NCI-H1092 treated with DMSO at 0.1 percent for 48 hours (cell line): Measurements from ENCODE around the gene NTRK2.

Source experiments
- DNase-seq: peaks from one replicate; lab custom pipeline; 2025; lab: John Stamatoyannopoulos, UW

The NTRK2 gene

DNA sequence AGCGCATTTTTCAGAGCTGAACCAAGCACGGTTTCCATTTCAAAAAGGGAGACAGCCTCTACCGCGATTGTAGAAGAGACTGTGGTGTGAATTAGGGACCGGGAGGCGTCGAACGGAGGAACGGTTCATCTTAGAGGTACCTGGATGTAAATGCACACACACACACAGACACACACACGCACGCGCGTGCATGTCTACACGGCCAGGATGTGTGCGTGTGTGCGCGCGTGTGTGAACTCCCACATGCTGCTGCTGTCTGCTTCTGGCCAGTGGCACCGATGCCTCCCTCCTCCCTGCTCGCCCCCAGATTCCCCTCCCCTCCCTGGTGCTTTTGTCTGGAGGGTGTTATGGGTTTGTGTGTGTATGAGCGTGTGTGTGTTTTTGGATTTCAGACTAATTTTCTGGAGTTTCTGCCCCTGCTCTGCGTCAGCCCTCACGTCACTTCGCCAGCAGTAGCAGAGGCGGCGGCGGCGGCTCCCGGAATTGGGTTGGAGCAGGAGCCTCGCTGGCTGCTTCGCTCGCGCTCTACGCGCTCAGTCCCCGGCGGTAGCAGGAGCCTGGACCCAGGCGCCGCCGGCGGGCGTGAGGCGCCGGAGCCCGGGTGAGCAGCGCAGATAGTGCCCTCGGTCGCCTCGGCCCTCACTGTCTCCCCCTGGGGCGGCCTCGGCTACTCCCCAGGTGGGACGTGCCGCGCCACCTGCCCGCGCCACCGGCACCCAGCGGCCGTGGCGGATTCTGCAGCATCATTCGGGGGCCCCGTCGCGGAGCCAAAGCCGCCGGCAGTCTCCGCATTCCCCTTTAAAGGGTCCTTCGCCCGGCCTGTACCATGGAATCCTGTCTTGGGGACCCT, at the start of gene NTRK2:
Gene NTRK2, plus strand, starts transcription at position 442 of the 850 bp plus-strand sequence. CDS start 1,020 bp downstream, outside the sequence.
- DNase-seq = peak; percentile 36

DNA sequence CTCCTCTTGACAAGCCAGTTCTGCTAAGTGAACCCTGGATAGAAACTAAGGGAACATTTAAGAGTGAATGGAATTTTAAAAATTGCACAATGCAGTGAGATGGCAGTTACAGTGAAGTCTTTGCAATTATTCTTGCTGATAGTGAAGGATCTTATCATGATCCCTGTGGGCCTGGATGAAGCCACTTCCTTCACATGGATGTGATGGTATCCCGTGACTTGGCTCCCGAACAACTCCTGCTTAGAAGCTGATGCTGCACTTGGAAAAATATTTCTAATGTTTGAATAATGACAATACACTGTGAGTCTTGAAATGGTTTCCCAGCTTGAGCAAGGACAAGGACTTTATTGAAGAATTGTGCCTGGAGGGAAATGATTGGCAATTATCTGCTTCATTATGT, 49.2 kb upstream of the NTRK2 start:
- DNase-seq = no peak

DNA sequence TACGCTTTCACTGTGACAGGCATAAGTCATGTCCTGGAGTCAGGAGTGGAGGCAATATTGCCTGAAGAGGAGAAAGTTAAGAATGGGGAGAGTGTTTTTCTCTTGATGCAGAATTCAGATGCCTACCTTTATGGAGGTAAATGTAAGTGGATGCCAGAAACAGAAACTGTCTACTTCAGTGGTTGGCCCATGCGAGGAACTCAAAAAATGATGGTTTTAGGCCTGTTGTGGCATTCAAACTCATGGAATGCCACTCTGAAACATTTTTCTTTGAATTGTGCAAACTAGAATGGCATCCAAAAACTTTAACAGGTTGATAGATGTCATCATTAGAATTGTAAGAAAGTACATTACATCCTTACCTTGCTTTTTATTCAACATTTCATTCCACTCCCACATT, 47.7 kb upstream of the NTRK2 start:
- no peak for DNase-seq

DNA sequence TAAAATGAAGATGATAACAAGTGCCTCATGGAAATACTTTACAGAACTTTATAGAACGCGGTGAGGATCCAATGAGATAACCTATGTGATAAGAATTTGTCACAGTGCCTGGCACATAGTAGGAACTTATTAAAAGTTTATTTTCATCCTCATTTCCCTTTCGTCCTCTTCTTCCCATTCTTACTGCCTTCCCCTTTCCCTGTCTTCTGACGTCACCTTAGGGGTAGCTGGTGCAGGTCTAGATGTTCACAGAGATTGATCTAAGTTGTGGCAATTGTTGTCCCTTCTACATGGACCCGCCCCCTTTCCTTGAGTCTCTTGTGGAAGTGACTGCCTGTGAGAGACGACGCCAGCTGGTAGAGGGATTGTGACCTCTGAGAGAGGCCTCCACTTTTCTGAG, 46.5 kb upstream of the NTRK2 start:
- no peak for DNase-seq

DNA sequence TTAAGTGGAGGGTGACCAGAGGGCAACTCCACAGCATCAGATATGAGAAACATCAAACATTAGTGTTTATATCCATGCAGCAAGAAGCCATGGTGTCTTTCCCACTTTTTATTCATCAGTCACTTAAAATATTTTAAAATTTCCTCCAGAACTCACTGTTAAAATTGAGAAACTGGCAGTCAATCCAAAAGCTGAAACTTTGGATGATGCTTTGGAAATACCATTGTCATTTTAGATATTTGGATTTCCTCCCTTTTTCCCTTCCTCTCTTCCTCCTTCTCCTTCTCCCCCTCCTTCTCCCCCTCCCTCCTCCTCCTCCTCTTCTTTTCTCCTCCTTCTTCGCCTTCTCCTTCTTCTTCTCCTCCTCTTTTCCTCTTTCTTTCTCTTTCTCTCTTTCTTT, 33.1 kb upstream of the NTRK2 start:
- DNase-seq = no peak

DNA sequence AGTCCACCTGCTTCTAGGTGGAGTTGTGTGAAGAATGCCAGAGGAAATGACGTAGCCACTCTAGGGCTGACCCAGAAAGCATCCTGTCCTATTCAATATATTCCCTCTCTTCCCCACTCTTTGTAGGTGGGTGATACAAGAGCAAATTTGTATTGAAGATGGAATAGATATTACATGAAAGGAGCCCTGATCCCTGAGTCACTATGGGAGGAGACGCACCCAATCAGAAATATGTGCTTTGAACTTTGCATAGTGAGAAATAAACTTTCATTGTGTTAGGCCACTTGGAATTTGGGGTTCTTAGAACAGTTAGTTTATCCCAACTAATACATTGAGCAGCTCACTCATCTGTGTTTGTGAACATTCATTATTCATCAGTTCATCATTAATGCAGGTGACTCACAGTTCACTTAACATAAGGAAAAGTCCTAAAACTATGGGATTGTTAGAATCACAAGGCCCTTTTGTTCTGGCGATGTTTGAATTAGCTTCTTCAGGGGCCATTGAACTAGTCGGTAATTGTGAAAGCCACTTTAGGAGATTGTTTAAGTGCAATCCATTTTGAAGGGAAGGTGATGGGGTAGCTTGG, 26.9 kb upstream of the NTRK2 start:
- no peak for DNase-seq

DNA sequence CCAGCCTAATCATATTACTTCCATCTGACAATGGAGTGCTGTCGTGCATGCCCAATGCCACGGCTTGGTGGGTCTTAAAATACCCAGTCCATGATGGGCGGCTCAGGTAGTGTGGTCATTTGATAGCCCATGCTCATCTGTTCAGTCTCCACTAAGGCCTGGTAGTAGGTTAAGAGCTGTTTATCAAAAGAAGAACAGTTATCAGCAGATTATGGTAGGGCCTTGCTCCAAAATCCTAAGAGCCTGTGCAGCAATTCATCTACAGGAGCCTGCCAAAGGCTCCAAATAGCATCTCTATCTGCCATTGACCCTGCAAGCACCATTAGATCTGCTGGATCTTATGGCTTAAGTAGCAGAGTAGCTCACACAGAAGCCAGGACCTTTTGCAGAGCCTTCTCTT, 21.8 kb upstream of the NTRK2 start:
- DNase-seq = no peak

DNA sequence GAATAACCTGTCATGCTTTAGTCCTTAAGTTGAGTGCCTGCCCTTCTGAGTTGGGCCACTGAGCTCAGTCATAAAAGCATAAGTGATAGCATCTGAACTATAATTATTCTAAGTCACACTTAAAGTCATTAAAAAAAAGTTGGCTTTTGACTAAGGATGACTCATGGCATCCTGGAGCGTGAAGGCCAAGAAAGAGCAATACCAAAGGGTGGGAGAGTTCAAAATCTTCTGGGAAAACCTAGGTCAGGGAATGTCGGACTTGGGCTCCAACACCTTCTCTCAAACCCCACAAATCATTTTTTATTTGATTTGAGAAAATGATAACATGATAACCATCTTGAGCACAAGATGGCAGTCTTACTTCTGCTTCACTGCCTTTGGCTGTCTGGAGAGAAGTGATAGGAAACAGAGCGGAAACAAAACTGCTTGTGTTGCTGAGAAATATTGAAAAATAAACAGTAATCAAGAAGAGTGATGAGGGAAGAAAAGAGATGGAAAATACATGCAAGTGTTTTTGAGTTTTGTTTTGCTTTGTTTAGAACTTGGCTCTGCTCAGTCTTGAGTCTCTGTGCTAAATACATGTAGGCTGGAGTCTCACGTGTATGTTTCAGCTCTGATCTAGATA, 16.9 kb upstream of the NTRK2 start:
- DNase-seq = no peak

DNA sequence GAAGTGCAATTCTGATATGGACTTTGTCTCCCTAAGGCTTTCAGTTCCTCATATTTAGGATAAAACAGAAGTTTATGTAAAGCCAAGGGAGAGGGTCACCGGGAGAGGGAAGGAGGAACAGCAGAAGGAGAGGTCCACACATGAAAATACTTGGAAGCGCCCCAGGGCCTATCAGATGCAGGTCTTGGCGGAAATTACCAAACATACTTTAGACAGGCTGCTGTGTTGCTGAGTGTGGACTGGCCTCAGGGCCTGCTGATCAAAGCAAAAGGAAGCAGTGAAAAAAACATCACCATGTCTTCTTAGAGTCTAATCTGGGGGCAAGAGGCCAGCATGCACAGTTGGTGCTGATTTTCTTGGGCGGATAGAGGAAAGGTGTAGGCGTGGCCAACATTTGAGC, 14.1 kb upstream of the NTRK2 start:
- no peak for DNase-seq

DNA sequence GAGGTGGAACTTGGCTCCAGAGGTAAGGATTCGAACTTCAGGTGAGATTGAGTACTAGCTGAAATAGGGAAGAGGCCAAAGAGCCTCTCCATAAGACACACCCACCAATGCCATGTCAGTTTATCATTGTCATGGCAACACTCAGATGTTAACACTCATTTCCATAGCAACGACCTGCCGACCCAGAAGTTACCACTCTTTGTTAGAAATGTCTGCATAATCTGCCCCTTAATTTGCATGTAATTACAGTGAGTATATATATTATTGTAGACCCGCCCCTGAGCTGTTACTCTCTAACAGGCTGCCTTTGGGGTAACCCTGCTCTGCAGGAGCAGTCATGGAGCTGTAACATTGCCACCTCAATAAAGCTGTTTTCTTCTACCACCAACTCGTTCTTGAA, 10.2 kb upstream of the NTRK2 start:
- DNase-seq = no peak

DNA sequence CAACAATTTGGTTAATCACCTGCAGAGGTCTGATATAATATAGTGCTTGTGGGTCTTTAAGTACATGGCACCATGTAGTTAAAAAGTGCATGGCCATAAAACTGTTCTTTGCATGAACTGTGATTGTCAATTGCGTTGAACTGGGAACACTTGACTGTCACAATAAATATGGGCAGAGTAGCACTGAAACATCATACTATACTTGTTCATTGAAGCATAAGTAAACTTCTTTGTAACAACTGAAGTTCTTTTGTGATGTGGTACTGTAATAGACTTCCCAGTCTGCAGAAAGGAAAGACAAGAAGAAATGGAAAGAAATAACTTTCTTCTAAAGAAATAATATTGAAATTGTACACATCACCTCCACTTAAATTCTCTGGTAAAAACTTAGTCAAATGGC, 9.8 kb upstream of the NTRK2 start:
- no peak for DNase-seq

DNA sequence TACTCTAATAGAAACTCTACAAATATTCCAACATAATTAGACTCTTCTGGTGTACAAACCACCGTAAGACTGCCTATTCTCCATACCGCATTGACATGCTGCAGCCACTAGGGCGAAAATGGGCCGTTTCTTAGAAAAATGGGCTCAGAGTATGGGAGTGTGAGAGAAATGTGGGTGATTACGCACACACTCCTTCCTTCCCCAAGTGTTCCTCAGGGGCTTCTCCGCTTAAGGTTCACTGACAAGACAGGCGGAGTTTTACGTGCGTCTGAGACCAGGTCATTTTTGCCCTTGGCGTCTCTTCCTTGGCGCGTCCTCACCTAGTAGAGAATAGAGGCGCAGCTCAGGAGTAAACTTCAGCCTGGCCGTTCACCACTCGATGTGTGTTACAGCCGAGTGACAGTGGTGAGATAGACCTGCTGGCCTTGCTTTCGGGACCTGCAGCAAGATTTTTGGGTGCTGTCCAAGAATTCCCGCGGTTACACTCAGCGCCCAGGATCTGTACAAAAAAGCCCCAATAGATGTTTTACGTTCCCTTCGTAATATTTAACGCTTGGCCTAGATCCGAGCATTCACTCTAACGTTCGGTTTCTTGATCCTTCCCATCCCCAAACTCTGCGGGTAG, 1.8 kb upstream of the NTRK2 start:
- DNase-seq = no peak

DNA sequence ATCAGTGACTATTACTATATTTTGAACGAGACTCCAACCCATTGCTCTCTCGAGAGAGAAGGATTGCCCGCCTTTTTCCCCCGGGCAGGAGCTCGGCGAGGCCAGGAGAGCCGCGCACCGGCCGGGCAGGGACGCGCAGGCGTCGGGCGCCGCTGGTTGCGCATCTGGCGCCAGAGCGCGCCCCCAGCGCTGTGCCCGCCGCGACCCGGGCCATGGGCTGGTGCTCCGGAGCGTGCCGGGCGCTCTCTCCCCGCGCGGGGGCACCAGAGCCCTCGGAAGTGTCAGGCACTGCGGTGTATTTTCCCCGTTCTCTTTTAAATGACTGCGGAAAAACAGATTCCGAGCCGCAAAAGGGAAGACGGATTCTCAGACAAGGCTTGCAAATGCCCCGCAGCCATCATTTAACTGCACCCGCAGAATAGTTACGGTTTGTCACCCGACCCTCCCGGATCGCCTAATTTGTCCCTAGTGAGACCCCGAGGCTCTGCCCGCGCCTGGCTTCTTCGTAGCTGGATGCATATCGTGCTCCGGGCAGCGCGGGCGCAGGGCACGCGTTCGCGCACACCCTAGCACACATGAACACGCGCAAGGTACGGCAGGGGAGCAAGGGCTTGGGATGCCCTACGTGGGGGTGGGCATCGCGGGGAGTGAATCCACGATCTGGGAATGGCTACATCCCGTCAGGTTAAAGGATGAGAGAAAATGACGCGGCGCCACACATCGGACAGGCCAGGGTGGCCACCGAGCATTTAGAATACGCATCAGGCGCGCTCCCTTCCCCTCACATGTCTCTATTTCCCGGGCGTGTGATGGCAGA, 1.1 kb upstream of the NTRK2 start:
- peak; percentile 79 for DNase-seq

DNA sequence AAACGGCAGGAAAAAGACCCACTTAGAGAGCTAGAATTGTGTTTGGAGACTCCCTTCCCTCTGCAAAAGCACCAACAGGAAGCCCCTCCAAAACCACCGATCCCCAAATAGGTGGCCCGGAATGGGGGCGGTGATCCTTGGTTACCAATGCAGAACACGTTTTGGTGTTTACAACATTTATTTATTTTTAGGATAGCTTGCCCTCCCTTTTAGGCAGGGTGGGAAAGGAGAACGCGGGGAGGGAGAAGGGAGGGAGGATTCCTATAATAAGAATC, 579 bp upstream of the NTRK2 start:
- no peak for DNase-seq

DNA sequence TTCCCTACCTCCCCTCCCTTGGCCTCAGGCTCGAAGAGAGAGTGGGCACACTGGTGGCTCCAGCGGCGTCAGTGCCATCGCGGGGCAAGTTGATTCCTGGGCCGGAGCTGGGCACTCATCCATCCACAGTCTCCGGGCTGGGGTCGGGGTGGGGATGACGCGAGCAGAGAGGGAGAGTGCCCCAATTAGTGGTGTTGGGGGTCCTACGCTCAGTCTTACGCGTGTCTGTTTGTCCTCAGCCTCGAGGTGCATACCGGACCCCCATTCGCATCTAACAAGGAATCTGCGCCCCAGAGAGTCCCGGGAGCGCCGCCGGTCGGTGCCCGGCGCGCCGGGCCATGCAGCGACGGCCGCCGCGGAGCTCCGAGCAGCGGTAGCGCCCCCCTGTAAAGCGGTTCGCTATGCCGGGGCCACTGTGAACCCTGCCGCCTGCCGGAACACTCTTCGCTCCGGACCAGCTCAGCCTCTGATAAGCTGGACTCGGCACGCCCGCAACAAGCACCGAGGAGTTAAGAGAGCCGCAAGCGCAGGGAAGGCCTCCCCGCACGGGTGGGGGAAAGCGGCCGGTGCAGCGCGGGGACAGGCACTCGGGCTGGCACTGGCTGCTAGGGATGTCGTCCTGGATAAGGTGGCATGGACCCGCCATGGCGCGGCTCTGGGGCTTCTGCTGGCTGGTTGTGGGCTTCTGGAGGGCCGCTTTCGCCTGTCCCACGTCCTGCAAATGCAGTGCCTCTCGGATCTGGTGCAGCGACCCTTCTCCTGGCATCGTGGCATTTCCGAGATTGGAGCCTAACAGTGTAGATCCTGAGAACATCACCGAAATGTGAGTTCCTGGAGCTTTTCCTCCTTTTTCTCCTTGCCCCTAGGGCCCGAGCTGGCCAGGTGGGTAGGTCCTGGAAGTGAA, 861 bp downstream of the NTRK2 start:
- DNase-seq = peak; percentile 7

DNA sequence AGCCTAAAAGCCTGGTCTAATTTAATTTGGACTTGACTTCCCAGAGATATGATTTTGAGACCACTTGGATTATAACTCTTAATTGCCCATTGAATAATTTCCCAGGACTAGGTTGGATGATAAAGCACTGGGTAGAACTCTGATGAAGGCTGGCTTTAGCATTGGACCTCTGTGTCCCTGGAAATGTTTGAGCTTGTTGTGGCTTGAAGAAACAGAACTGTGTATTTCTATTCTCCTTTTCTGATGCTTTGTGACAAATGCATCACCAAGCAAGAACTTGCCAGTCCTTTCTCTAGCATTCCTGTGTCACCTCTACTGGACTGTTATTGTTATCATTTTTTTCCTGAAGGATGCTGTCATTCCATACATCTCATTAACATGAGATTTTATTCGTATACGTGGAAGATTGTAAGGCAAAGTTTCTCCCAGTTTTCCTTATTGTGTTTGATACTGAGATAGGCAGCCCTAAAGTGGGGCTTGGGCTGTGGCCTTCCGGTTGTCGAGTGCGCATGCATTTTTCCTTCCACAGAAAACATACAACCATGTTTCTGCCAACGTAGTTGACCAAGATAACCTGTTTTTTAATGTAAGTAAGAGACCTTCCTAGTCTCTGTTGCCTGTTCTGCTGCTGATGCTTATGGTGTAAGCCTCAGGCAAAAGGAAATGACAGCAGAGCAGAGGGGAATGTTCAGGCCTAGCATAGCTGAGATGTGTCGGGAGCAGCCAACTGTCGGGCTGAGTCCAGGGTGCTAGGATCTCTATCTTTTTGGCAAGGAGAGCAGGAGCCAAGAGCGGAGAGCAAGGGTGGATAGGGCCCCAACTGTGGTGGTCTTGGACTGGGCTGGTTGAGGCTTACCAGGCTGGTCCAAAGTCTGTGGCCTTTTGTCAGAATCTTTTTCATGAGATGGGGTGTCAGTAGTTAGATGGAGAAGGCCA, 2.3 kb downstream of the NTRK2 start:
- no peak for DNase-seq

DNA sequence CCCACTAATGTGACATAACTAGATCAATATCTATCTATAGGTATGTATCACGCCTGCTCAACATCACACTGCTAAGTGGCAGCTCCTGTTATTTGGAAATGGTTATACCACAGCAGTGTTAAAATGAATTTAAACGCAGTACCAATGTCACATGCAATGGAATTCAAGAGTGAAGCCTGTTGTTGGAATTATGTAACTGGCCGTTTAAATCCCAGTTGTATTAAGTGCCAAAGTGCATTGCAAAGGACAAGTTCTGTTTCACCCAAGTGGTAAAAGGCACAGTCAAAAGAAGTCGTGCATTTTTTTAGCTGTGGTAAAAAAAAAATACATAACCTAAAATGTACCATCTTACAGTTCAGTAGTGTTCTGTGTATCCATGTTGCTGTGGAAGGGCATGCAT, 4.3 kb downstream of the NTRK2 start:
- no peak for DNase-seq

DNA sequence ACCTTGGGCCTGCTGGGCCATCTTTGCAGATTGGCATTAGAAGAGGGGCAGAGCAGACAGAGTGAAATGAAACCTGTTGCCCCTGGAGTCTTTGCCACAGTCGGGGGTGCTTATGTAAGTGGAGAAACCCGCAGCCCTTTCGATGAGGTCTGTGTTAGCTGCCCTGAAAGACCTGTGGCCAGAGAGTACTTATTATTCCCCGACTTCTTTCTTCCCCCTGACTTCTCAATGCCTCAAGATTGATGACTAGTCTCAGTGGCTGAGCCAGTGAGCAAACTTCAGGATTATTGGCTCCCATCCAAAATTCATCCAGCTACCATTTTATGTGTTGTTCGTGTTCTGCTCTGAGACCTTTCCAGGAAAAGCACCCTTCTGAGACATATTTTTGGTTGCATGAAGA, 7.6 kb downstream of the NTRK2 start:
- DNase-seq = no peak

DNA sequence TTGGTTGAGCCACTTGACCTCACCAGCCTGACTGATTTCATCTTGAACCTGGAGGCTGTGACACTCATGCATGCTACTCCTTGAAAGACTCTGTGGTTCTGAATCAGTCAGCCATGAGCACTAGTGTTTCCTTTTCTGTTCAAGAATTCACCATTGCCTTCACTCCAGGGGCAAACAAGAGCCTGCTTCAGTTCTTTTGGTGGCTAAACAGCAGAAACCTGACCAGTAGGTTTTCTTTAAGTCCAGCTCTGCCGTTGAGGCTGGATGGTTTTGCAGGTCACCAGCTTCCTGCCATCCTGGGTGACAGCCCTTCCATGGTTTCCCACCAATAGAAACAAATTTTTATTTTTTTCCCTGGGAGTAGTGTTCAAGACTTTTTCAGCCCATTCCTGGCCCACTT, 10.0 kb downstream of the NTRK2 start:
- no peak for DNase-seq
